ENCODE data around the gene ADRM1.

ADRM1 gene

GRCh38 chr20:62285722-62286121 is 17.1 kb upstream of the ADRM1 start:
- no peak overlapping the region for H3K27ac ChIP-seq
- peaks cover 42% of the 10 kb centered on the region for H3K36me3 ChIP-seq

GRCh38 chr20:62286493-62287064 is 16.2 kb upstream of the ADRM1 start:
- no peaks in the 10 kb centered on the region for H3K9me3 ChIP-seq (ENCODE audit: severe bottlenecking)
- H3K36me3 ChIP-seq: peaks cover 37% of the 10 kb centered on the region
- no peak for TF ChIP-seq CTCF (IDR thresholded peaks at IDR 0.05; ENCODE audit: low read depth, low read length)
- H3K27me3 ChIP-seq (ENCODE audit: insufficient read depth, low read depth, severe bottlenecking): no peaks in the 10 kb centered on the region
- no peak for DNase-seq
- no peak overlapping the region for H3K4me3 ChIP-seq (ENCODE audit: low read depth, low read length)
- no peak overlapping the region for H3K27ac ChIP-seq

More at GRCh38 chr20:62285722-62286121, 17.1 kb upstream of the ADRM1 start:
- Histone ChIP-seq H3K9me3 (ENCODE audit: severe bottlenecking) (no peaks in the 10 kb centered on the region), H3K27me3 (ENCODE audit: insufficient read depth, low read depth, severe bottlenecking) (no peaks in the 10 kb centered on the region), H3K4me3 (ENCODE audit: low read depth, low read length) (no peak overlapping the region)
- TF ChIP-seq CTCF (IDR thresholded peaks at IDR 0.05; ENCODE audit: low read depth, low read length): no peak
- no peak for DNase-seq

- Histone ChIP-seq H3K4me3 (ENCODE audit: low read depth, low read length) (no peak overlapping the region), H3K36me3 (peaks cover 37% of the 10 kb centered on the region), H3K9me3 (ENCODE audit: severe bottlenecking) (no peaks in the 10 kb centered on the region), H3K27ac (no peak overlapping the region), H3K27me3 (ENCODE audit: insufficient read depth, low read depth, severe bottlenecking) (no peaks in the 10 kb centered on the region)
- no peak for TF ChIP-seq CTCF (IDR thresholded peaks at IDR 0.05; ENCODE audit: low read depth, low read length)
- DNase-seq: no peak
Measured at GRCh38 chr20:62287129-62287528, 15.7 kb upstream of the ADRM1 start.

- H3K9me3 ChIP-seq (ENCODE audit: severe bottlenecking): no peaks in the 10 kb centered on the region
- H3K36me3 ChIP-seq: peaks cover 31% of the 10 kb centered on the region
- H3K4me3 ChIP-seq (ENCODE audit: low read depth, low read length): no peak overlapping the region
- no peaks in the 10 kb centered on the region for H3K27me3 ChIP-seq (ENCODE audit: insufficient read depth, low read depth, severe bottlenecking)
- TF ChIP-seq CTCF (IDR thresholded peaks at IDR 0.05; ENCODE audit: low read depth, low read length): no peak
- DNase-seq: no peak
- H3K27ac ChIP-seq: no peak overlapping the region
Measured at GRCh38 chr20:62287759-62288534, 14.8 kb upstream of the ADRM1 start.

- Histone ChIP-seq H3K4me3 (ENCODE audit: low read depth, low read length) (no peak overlapping the region), H3K9me3 (ENCODE audit: severe bottlenecking) (no peaks in the 10 kb centered on the region), H3K27ac (no peak overlapping the region), H3K36me3 (peaks cover 32% of the 10 kb centered on the region), H3K27me3 (ENCODE audit: insufficient read depth, low read depth, severe bottlenecking) (no peaks in the 10 kb centered on the region)
- no peak for DNase-seq
- no peak for TF ChIP-seq CTCF (IDR thresholded peaks at IDR 0.05; ENCODE audit: low read depth, low read length)
Measured at GRCh38 chr20:62288535-62289105, 14.2 kb upstream of the ADRM1 start.

All from WERI-Rb-1 (cell line).